ENCODE results near the gene STK40. TPM values are rescaled to one million over a fixed set of nuclear protein-coding genes. Genes with fewer than 3 reads are reported as not detected.

Gene STK40
- total and polyA plus RNA-seq, 2 donors: 11.8 to 73.5 TPM

DNA sequence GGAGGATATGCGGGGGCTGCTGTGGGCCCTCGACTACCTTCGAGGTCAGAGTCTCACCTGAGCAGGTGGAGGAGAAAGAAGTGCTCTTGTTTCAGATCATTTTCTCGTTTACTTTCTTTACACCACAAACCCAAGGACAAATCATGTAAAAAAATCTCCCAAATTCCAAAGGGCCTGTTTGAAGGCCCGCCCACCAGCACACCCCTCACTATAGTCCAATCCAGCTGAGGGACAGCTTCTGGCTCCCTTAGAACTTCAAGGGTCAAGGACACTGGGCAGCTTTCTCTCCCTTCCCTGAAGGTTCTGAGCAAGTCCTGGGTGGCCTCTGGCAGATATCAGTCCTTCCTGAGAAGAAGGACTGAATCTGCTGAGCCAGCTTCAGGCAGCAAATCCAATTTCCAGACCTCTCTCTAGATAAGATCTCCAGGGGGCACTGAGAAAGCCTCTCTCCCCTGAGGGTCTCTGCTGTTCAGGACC is 5.5 kb downstream of the STK40 start:
- no peaks in the 10 kb centered on the region for H3K4me1 ChIP-seq (ENCODE audit: insufficient read depth)
- no peak for DNase-seq (ENCODE audit: extremely low spot score)
- no peak overlapping the region for H3K27ac ChIP-seq (ENCODE audit: low read depth)
- H3K4me3 ChIP-seq (ENCODE audit: low read depth, low read length): no peak overlapping the region
- 80% methylated on average over 5 of the region's 5 CpGs for WGBS
- no peaks in the 10 kb centered on the region for H3K36me3 ChIP-seq (ENCODE audit: insufficient read depth)

DNA sequence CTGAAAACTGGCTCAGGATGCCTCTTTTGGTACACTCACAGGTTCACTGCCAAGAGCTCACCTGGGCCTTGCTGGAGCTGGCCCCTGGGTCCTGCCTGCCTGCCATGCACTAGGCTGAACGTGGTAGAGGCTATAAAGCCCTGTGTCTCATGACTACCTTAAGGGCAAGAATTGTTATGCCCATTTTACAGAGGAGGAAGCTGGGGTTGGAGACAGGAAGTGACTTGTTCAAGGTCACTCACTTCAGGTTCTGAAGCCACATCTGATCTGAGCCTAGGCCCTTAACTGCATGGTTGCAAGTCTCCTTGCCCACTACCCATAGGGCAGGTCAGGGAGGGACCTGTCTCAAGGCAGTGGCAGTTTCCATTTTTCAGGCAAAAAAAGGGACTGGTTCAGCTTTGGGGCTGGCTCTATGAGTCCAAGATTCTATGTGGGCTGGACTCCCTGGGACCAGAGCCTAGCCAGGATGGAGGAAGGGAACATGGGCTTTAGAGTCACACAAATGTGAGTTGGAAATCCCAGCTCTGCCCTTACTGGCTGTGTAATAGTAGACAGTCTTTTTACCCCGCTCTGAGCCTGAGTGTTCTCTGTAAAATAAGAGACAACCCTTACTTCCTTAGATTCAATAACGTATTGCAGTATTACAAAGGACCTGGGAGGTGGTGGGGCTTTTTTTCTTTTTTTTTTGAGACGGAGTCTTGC is 7.8 kb downstream of the STK40 start:
- Histone ChIP-seq H3K4me1 (ENCODE audit: insufficient read depth) (no peaks in the 10 kb centered on the region), H3K27ac (ENCODE audit: low read depth) (no peak overlapping the region), H3K4me3 (ENCODE audit: low read depth, low read length) (no peak overlapping the region), H3K36me3 (ENCODE audit: insufficient read depth) (no peaks in the 10 kb centered on the region)
- DNase-seq (ENCODE audit: extremely low spot score): no peak
- WGBS: 77% methylated on average over 4 of the region's 4 CpGs

DNA sequence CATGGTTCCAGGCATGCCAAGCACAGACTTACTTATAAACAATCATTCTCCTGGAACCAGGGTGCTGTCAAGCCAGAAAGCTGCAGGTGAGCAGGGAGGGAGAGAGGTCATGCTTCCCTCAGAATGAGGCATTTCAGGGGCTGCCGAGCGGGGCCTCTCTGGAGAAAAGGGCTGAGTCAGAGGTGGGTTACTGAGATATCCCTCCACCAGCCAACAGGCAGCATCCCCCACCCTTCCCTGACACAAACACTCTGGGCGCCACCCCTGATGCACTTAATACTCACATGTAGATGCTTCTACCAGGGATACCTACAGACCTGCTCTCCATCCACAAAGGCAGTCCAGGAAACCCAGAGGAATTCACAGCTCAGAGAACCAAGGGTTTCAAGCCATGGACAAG is 13.1 kb downstream of the STK40 start:
- DNase-seq (ENCODE audit: extremely low spot score): no peak
- Histone ChIP-seq H3K36me3 (ENCODE audit: insufficient read depth) (no peaks in the 10 kb centered on the region), H3K4me3 (ENCODE audit: low read depth, low read length) (no peak overlapping the region), H3K27ac (ENCODE audit: low read depth) (no peak overlapping the region), H3K4me1 (ENCODE audit: insufficient read depth) (no peaks in the 10 kb centered on the region)
- 80% methylated on average over 3 of the region's 3 CpGs for WGBS

DNA sequence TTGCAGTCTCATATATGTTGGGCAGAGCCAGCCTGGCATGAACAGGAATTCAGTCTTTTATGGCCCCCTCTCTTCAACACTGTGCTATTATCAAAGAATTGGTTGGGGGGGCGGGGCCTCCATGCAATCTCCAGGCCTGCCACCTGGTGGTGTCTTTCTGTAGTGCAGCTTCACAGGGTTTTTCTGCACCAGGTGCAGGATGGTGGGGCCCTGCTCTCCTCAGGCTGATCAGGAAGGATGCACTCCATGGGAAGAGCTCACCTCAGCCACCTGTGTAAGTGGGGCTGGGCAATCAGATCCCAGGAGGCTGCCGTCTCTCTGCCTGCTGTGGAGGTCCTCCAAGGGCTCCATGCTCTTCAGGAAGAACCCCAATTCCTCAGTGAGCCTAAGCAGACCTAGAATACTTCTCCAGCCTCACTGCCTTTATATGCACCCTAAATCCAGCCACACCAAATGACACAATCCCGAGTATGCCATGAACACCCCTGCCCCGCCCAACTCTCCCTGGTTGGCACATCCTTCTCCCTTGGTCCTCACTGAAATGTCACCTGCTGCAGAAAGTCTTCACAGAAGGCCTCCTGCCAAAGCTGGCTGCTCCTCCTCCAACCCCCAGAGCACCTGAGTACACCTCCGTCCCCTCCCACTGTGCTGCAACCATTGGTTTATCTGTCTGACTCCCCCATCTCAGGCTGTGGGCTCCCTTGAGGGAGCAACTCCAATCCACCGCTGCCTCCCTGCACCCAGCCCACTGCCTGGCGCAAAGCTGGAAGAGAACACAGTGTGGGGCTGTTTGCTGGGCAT is 16.5 kb downstream of the STK40 start:
- H3K27ac ChIP-seq (ENCODE audit: low read depth): no peak overlapping the region
- WGBS: 57% methylated on average over 7 of the region's 7 CpGs

DNA sequence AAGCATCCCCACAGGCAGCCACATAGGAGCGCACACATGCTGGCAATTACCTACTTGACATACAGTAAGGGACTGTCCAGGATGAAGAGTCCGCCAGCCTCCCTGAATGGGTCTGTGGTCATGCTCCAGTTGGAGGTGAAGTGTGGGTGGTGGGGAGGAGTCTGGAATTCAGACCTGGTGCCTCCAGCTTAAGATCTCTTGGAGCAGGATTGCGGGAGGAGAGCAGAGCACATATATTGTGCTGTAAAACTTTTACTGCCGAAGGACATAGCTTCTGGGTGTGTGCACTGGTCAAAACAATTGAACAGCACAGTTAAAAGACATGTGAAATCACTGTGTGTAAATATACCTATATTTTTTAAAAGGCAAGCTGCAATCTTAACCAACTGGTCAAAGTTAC is 17.9 kb downstream of the STK40 start:
- Histone ChIP-seq H3K27ac (ENCODE audit: low read depth) (no peak overlapping the region), H3K4me3 (ENCODE audit: low read depth, low read length) (no peak overlapping the region), H3K36me3 (ENCODE audit: insufficient read depth) (no peaks in the 10 kb centered on the region), H3K4me1 (ENCODE audit: insufficient read depth) (no peaks in the 10 kb centered on the region)
- WGBS: 83% methylated on average over 4 of the region's 4 CpGs
- no peak for DNase-seq (ENCODE audit: extremely low spot score)

More for the DNA sequence above, 16.5 kb downstream of the STK40 start:
- no peak overlapping the region for H3K4me3 ChIP-seq (ENCODE audit: low read depth, low read length)
- no peak for DNase-seq (ENCODE audit: extremely low spot score)
- H3K36me3 ChIP-seq (ENCODE audit: insufficient read depth): no peaks in the 10 kb centered on the region
- no peaks in the 10 kb centered on the region for H3K4me1 ChIP-seq (ENCODE audit: insufficient read depth)

DNA sequence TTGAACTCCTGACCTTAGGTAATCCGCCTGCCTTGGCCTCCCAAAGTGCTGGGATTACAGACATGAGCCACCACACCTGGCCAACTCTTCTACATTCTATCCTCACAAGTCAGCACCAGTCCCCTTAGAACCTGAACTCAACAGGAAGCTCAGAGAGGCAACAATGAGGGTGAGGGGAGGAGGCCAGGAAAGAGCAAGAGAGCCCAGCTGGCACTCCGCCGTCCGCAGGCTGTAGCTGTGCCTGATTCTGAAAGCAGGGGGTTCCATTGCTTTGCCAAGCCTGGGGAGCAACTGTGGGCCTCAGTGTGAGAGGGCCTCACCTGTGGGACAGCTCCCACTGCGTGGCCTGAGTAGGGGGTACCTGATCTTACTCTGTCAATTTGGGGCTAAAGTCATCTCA is 18.7 kb downstream of the STK40 start:
- Histone ChIP-seq H3K4me3 (ENCODE audit: low read depth, low read length) (no peak overlapping the region), H3K36me3 (ENCODE audit: insufficient read depth) (no peaks in the 10 kb centered on the region), H3K27ac (ENCODE audit: low read depth) (no peak overlapping the region), H3K4me1 (ENCODE audit: insufficient read depth) (no peaks in the 10 kb centered on the region)
- WGBS: 84% methylated on average over 5 of the region's 5 CpGs
- no peak for DNase-seq (ENCODE audit: extremely low spot score)

DNA sequence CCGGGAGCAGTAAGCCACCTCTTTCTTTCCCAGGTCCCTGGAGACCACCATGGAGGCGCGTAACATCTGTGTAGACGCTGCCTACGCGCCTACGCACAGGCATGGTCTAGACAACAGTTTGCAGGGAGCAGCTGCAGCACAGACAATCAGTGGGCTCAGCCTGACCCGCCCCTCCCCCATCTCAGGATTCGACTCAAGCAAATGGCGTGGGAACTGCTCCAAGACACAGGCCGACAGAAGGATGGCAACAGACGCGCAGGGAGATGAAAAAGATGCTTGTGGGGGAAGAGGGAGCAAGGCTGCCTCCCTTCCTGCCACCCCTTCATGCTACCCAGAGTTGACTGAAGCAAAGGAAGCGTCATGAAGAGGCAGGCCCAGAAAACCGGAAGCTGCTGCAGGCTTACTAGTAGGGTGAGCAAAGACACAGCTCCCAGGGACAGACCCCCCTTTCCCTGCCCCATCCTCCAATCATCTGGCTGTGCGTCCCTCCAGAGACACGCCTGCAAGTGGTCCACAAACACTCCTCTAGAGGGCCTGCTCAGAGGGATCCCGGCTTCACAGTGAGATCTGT is 19.5 kb downstream of the STK40 start:
- 33% methylated on average over 18 of the region's 18 CpGs for WGBS
- H3K36me3 ChIP-seq (ENCODE audit: insufficient read depth): no peaks in the 10 kb centered on the region
- no peak for DNase-seq (ENCODE audit: extremely low spot score)
- no peaks in the 10 kb centered on the region for H3K4me1 ChIP-seq (ENCODE audit: insufficient read depth)
- H3K4me3 ChIP-seq (ENCODE audit: low read depth, low read length): no peak overlapping the region
- peak overlapping the region; percentile 14 for H3K27ac ChIP-seq (ENCODE audit: low read depth)

DNA sequence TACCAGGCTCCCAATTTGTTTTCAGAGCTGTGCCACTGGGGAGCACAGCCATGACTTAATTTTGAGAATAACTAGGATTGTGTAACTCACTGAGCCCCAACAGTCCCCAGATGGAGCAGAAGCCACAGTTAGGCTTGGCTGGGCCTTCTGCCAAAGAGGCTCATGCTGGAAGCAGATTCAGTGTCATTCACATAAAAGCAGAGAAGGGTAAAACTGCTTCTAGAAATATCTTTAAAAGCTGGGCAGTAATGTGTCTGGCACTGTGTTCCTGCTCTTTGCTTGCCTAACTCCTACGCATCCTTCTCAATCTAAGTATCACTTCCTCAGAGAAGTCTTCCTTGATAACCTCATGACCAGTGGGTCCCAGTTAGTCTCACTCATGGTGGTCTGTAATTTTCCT is 20.3 kb downstream of the STK40 start:
- no peak overlapping the region for H3K4me3 ChIP-seq (ENCODE audit: low read depth, low read length)
- H3K36me3 ChIP-seq (ENCODE audit: insufficient read depth): no peaks in the 10 kb centered on the region
- H3K4me1 ChIP-seq (ENCODE audit: insufficient read depth): no peaks in the 10 kb centered on the region
- no peak overlapping the region for H3K27ac ChIP-seq (ENCODE audit: low read depth)
- no peak for DNase-seq (ENCODE audit: extremely low spot score)
- 45% methylated on average over 1 of the region's 1 CpG for WGBS

DNA sequence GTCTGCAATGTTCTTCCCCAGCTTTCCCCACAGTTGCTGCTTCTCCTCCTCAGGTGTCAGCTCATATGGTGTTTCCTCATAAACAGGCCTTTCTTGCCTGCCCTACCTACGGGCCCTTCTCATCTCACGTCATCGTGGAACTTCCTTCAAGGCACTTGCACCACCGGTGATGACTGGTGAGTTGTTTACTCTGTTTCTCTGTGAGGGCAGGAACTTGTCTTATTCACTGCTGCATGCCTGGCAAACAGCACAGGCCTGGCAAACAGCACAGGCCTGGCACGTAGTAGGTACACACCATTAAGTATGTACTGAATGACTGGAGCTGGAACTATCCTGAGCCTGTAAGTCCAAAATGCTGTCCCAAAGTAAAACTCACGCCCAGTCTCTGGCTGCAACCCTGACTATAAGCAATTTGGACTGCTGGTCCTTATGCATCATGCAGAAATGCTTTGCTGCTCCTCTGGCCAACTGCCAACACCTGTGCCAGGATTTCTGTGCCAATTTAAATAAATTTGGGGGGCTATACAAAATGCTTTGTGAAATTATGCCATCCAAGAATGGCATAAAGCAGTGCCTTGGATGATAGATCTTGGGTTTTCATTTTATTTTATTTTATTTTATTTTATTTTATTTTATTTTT is 25.7 kb downstream of the STK40 start:
- 78% methylated on average over 6 of the region's 6 CpGs for WGBS
- no peaks in the 10 kb centered on the region for H3K4me1 ChIP-seq (ENCODE audit: insufficient read depth)
- no peak for DNase-seq (ENCODE audit: extremely low spot score)
- no peak overlapping the region for H3K4me3 ChIP-seq (ENCODE audit: low read depth, low read length)
- no peaks in the 10 kb centered on the region for H3K36me3 ChIP-seq (ENCODE audit: insufficient read depth)
- H3K27ac ChIP-seq (ENCODE audit: low read depth): no peak overlapping the region

DNA sequence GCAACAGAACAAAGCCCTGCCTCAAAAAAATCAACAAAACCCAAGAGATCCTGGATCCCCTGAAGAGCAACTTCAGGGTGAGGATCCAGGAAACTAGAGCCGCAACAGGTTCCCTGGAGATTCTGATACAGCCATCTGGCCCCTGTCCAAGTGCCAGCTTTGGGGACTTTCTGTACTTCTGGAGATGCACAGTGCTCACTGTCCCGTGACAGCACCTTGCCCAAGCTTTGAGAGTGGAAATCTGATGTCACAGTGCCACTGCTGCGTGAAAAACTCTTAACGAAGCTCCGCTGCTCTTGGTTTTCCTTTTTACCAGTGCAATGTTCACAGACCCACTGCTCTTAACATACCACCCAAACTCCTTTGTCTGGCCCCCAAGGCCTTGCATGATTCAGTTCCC is 26.3 kb downstream of the STK40 start:
- no peaks in the 10 kb centered on the region for H3K36me3 ChIP-seq (ENCODE audit: insufficient read depth)
- H3K4me3 ChIP-seq (ENCODE audit: low read depth, low read length): no peak overlapping the region
- WGBS: 95% methylated on average over 5 of the region's 5 CpGs
- no peak for DNase-seq (ENCODE audit: extremely low spot score)
- H3K27ac ChIP-seq (ENCODE audit: low read depth): no peak overlapping the region
- H3K4me1 ChIP-seq (ENCODE audit: insufficient read depth): no peaks in the 10 kb centered on the region

DNA sequence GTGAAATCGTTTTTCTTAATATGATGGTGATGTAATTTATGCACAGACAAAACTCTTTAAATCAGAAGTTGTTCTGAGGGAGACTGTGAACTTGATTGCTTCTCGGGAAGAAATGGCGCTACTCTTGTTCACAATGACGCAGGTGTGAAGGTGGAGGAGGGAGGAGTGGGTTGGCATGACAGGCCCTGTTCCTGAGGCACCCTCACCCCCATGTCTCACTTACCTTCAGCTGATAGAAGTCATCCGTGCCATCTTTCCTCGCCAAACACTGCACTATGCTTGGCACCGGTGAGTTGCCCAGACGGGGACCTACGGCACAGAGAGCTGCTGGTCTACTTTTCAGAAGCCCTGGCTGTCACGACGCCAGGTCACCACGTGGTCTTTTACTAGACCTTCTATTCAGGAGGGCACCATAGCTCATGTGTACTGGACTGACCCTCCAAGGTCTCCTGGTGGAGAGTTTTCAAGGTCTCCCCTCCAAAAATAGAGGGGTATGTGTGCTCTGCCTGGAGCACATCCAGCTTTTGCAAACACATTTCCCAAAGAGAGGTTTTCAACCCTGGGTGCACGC is 27.1 kb downstream of the STK40 start:
- no peaks in the 10 kb centered on the region for H3K36me3 ChIP-seq (ENCODE audit: insufficient read depth)
- H3K27ac ChIP-seq (ENCODE audit: low read depth): no peak overlapping the region
- no peaks in the 10 kb centered on the region for H3K4me1 ChIP-seq (ENCODE audit: insufficient read depth)
- 92% methylated on average over 13 of the region's 13 CpGs for WGBS
- H3K4me3 ChIP-seq (ENCODE audit: low read depth, low read length): no peak overlapping the region
- DNase-seq (ENCODE audit: extremely low spot score): no peak

DNA sequence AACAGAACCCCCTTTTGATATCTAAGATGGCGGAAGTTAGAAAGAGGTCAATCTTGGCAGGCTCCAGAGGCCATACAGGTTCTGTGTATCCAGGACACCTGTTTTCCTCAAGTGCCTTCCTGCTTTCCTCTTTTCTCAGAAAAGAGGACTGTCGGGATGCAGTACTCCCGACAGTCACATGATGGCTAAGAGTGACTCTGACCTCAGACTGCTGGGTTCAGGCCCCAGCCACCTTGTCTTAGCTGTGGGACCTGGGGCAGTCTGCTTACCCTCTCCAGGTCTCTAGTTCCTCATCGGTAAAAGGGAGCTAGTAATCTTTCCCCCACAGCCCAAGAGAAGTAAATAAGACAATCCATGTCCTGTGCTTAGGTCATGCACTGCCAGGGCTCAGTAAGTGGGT is 29.9 kb downstream of the STK40 start:
- no peak for DNase-seq (ENCODE audit: extremely low spot score)
- Histone ChIP-seq H3K36me3 (ENCODE audit: insufficient read depth) (no peaks in the 10 kb centered on the region), H3K4me1 (ENCODE audit: insufficient read depth) (no peaks in the 10 kb centered on the region), H3K4me3 (ENCODE audit: low read depth, low read length) (no peak overlapping the region), H3K27ac (ENCODE audit: low read depth) (no peak overlapping the region)
- WGBS: 83% methylated on average over 4 of the region's 4 CpGs

DNA sequence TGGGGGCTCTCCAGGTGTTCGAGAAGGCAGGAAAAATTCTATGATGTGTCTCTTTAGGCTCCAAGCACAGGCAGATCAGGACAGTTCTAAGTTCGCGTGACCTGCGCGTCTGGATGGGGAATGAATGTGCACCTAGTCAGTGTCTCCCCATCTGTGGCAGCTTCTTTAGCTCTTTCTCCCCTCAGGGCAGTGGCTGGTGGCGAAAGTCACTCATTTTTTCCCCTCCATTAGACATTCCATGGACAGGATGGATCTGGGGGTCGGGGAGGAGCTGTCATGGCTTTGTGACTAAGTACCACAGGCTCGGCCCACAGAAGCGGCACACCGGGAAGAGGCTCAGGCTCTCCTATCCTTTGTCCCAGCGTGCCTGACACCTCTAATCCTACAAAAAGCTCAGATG is 31.2 kb downstream of the STK40 start:
- Histone ChIP-seq H3K4me3 (ENCODE audit: low read depth, low read length) (no peak overlapping the region), H3K27ac (ENCODE audit: low read depth) (no peak overlapping the region), H3K36me3 (ENCODE audit: insufficient read depth) (no peaks in the 10 kb centered on the region), H3K4me1 (ENCODE audit: insufficient read depth) (no peaks in the 10 kb centered on the region)
- 94% methylated on average over 11 of the region's 11 CpGs for WGBS
- no peak for DNase-seq (ENCODE audit: extremely low spot score)

All from urinary bladder (tissue), 4 donors.